Fibroblast of skin of right quadriceps (primary cell): Measurements from ENCODE around the gene TAS1R1.
A peak's percentile ranks its signal among the peaks of the same experiment; 100 is the strongest.
"Not testable (repeated sequence)": the region's sequence is repeated elsewhere in the genome, so short reads cannot be mapped to it uniquely, and the experiment has no call there.

ENCODE experiments used
- DNase-seq: peaks from one replicate; pipeline ENCODE4 v3.0.0-alpha.2; 2013

The TAS1R1 gene

DNA sequence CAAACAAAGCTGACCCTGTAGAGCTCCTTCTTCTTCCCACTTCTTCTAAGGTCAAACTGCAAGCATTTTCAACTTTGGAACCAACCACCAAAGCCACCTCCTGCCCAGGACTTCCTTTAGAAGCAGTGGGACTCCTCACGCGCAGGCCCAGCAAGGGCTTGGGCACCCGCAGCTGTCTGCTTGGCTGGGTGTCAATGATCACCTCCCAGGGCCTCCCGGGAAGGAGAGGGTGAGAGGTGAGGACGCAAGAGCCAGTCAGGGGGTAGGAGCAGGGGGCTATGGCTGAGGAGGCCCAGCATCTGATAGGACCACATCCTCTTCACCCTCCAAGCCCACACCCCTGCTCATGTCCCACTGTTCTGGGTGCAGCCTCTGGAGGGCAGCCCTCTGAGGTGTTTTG, 37.3 kb downstream of the TAS1R1 start:
- DNase-seq, result no peak

DNA sequence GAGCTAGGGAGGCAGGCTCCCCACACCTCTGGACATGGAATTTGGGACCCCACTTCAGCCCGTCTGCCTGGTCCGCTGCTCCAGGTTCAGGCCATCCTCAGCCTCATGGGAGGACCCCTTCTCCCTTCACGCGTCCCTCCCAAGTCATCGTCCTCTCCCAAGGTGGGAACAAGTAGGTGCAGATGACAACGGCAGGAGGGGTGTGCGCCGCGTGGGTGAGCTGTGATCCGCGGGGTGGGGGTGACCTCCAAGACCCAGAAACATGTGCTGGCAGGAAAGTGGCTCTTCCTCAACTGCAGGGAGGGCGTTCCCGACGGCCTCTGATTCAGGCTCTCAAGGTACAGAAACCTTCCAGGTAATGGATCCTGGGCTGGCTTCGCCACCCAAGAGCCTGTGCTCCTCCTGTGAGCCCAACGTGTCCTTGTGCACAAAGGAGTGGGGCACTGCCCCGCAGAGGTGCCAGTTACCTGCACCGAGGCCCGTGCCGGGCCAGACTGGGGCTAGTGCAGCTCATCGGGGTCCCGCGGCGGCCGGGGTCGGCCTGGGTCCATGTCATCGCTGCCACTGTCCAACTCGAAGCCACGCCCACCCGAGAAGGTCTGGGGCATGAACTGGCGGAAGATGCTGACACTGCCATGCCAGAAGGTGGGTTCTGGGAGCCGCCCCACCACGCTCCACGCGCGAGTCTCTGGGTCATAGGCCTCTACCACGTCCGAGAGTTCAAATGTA, 37.9 kb downstream of the TAS1R1 start:
- no peak for DNase-seq

DNA sequence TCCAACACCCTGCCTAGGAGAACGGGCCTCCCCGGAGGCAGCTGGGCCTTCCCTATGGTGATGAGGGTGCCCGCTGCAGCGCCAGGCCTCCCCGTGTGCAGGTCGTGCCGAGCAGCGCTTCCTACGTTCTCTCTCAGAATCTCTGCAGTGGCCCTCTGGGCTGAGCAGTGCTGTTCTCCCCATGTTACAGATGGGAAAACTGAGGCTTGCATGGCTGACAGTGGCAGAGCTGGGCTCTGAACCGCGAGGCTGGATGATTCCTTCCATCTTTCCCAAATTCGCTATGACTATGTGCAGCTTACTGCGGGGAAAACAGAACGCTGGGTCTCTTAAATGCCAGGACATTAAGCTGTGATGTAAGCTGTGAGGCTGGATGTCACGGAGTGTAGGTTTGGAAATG, 38.7 kb downstream of the TAS1R1 start:
- DNase-seq, result no peak

DNA sequence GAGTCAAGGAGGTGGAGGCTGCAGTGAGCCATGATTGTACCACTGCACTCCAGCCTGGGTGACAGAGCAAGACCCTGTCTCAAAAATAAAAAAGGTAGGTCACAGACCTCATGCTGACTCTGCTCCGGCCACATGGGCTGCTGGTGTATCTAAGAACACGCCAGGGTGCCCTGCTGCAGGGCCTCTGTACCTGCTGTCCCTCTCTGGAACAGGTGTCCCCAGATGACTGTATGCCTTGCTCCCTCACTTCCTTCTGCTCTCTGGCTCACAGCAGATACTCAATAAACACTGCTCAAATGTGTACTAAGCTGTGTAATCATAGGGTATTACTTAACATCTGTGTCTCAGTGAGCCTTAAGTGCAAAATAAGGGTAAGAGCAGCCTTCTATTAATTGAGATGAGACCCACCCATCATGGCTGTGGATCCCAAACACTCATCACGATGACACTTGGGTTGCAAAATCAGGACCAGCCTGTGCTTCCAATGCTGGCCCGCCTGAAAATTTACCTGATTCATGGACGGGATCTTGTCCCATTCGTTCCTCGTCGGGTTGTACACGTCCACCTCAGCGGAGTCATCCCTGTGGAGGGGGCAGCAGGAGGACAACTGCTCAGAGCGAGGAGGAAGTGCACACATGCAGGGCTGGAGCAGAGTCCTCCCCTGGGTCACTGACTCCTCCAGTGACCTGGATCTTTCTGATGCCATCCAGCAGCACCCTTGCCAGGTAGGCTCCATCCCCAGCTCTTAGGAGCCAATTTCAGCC, 40.1 kb downstream of the TAS1R1 start:
- DNase-seq, result no peak

DNA sequence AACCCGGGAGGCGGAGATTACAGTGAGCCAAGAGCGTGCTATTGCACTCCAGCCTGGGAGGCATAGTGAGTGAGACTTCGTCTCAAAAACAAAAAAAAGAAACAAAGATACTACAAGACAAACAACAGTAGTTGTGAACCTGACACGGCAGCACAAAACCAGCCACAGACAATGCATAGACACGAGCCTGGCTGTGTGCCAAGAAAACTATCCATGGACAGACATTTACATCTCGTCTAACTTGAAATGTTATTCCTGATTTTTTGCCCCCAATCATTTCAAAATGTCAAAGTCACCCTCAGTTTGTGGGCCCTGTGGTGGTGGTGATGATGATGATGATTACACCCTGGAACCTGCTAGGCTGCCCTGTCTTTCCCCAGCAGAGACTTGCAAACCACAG, 41.2 kb downstream of the TAS1R1 start:
- DNase-seq, result no peak

DNA sequence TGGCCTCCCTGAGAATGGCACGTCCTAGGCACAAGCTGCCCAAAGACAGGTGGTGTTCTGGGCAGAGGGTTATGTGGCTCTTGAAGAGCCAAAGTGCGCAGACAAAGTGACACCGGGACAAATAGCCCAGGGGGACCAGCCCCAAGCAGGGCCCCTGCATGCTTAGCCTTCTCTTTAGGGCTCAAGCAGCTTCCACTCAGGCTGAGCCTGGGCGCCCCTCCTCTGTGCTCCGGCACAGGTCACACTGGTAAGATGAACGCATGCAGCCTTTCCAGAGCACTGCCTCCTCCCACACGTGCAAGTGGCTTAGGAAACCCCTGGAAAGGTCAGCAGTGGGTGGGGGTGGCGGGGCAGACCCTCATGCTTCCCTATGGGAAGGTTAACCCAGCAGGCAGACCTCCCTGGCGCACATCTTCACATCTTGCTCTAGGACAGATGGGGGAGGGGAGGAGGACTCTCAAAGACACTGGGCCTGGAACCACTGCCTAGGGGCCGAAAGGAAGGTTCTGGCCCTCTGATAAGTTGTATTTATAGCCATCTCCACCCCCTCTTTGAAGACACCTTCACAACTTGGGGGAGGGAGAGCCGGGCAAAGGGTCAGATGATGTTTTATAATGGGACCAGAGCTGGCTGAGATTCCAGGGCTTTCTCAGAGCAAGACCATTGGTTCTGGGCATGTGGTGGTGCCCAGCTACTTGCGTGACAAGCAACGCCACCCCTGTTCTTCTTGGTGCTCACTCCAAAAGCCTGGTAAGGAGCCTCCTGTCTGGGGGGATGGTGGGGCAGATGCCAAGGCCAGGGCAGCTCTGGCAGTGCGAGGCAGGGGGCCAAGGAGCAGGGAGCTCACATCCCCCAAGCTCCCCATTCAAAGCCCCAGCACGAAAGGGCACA, 42.0 kb downstream of the TAS1R1 start:
- DNase-seq, result no peak

DNA sequence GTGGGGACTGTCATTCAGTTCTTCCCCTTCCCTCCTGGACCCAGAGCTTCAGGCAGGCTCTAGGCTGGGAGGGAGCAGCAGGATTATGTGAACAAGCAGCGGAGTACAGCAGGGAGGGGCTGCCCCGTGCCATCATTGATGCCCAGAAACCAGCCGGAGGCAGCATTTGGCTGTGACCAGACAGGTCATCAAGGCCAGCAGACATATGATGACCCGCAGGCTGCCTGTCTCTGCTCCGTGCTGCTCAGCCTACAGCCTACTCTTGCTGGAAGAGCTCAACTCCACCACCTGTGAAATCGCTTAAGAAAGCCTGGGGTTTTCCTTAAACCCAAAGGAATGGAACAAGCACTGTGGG, 42.6 kb downstream of the TAS1R1 start:
- no peak for DNase-seq

DNA sequence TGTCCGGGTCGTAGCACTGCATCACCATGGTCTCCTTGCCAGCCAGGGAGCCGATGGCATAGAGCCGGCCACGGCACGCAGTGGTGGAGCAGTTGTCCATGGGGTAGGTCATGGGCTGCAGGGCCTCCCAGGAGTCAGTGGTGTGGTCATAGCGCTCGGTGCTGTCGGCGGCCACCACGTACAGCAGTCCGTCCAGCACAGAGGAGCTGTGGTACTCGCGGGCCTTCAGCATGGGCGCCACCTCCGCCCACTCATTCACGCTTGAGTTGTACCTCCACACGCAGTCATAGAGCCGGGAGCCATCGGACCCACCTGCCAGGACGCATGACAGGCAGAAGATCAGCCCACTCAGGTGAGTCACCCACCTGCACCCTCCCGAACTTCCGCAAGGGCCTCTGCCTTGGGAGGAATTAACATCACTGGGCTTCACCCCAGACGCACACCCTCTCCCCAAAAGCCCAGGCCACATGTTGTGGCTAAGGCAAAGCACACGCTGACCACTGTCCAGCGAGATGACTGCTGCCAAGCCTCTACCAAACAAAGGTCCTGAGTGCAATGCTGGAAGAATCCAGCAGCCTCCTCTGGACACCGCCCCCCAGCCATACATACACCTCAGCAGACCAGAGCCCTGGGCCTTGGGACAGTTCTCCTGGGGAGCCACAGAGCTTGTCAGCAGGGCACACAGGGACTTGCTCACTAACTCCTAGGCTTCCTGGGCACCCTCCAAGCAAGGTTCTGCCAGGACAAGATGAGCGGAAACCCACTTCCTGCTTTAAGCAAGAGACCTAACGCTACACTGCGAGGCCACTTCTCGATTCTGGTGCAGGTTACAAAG, 44.3 kb downstream of the TAS1R1 start:
- DNase-seq, result no peak

DNA sequence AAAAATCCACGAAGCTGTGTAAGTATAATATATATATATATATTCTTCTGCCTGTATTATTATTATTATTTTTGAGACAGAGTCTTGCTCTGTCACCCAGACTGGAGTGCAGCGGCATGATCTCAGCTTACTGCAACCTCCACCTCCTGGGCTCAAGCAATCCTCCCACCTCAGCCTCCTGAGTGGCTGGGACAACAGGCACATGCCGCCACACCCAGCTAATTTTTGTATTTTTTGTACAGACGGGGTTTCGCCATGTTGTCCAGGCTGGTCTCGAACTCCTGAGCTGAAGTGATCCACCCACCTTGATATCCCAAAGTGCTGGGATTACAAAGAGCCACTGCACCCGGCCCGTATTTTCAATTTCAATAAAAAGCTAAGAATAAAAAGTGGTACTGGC, 44.9 kb downstream of the TAS1R1 start:
- not testable (repeated sequence) for DNase-seq

DNA sequence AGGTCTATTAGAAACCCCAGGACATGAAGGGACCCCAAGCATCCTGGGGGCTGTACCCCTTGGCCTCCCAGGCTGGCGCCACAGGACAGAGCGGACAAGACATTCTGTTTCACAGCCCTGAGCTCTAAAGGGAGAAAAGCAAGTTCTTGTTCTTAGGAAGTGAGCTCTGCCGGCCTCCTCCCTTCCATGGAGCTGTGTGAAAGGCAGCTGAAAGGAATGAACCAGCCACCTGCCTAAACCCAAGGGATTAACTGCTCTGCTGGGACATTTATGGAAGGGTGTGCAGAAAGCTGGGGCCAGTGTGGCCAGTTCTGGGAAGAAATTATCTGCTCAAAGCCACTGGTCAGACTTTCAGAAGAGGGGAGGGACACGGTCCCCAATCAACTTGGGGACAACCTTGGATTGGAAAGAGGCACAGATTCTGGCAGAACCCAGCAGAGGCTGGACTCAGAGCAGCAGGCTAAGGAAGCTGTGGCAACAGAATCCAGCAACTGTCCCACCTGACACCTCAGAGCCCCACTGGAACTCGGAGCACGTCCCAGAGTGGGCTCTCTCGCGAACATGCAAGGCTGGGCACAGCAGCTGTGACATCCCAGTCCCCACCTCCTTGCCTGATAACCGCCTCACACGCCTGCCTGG, 45.4 kb downstream of the TAS1R1 start:
- no peak for DNase-seq

DNA sequence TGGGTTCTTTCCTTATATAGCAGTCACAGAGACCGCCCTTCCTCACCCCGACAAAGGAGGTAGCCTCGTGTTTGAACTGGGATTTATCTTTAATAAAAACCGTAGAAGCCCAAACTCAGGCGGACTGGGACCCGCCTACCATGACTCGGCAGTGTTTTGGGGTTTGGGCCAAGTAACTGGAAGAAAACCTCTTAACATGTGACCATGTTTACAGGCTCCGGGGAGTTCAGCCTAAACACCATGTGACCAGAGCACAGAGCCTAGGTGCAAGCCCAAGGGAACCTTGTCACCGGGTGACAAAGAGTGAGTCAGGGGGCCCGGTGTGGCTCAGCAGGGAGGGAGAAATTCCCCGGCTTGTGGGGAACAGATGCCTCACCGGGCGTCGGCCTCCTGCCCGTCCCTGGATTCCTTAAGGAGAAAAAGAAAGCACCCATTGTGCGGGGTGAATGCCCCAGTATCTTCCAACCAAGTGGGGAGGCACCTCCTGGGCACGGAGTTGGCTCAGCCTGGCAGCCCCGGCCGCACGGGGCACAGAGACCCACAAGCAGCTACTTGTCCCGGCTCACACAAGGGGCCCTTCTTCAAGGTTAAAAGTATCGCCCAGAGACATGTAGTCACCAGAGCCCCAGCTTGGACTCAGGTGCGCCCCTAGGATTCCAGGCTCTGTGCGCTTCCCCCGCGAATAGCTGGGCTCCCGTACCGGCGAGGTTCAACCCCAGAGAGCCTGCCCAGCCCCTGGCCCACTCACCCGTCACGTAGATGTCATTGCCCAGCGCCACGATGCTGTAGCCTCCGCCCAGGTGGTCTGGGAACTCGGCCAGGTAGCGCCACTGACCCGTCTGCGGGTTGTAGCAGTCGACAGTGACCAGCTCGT, 46.2 kb downstream of the TAS1R1 start:
- DNase-seq, result peak; percentile 91

DNA sequence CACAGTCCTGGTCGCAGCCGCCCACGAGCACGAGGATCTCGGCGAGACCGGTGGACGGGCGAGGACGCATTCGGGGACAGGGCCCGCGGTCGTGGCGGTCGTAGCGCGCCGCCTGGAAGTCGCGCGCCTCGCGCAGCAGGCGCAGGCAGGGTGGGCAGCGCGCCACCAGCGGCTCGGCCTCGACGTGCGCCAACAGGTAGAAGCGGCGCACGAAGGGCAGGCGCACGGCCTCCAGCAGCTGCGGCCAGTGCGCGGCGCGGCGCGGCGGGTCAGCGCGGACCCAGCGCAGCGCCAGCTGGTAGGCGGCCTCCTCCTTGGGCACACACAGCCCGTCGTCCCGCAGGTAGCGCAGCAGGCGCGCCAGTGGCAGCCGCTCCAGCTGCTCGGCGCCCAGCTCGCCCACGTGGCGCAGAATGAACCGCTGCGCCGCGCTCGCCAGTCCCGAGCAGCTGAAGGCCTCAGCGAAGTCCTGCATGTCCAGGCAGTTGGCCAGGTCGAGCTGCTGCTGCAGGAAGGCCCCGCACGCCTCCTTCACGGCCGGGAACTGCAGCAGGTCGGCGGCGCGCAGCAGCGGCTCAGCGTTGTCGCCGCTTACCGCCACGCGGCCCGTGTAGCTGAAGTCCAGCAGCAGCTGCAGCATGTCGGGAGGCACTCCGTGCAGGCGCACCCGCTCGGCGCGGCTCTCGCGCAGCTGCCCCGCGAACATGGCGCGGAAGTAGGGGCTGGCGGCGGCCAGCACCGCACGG, 47.0 kb downstream of the TAS1R1 start:
- DNase-seq, result no peak

DNA sequence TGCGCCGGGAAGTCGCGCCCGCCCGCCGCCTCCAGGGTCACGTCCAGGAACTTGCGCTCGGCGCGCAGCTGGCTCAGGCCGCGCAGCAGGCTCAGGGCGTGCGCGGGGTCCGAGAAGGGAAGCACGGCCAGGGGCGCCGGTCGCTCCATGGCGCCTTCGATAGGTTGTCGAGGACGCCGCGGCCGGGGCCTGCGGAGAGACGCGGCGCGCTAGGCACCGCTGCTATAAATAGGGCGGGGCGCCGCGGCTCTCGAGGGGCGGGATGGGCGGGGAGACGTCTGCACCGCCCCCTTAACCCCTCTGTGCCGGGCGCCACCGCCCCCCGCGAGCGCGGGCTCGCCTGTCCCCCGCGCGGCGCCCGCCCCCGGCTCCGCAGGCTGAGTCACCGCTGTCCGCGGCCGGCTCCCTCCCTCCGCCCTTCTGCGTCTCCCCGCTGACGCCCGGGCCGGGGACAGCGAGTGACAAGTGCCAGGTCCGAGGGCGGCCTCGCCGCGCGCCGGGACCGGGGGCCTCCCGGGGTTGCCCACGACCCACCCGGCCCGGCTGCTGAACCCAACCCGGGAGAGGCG, 47.6 kb downstream of the TAS1R1 start, which contains the start of gene KLHL21:
Gene KLHL21, minus strand, starts transcription at position 201 of the 569 bp plus-strand sequence. Its CDS starts 52 bp downstream, at position 149.
- DNase-seq, result peak; percentile 92

DNA sequence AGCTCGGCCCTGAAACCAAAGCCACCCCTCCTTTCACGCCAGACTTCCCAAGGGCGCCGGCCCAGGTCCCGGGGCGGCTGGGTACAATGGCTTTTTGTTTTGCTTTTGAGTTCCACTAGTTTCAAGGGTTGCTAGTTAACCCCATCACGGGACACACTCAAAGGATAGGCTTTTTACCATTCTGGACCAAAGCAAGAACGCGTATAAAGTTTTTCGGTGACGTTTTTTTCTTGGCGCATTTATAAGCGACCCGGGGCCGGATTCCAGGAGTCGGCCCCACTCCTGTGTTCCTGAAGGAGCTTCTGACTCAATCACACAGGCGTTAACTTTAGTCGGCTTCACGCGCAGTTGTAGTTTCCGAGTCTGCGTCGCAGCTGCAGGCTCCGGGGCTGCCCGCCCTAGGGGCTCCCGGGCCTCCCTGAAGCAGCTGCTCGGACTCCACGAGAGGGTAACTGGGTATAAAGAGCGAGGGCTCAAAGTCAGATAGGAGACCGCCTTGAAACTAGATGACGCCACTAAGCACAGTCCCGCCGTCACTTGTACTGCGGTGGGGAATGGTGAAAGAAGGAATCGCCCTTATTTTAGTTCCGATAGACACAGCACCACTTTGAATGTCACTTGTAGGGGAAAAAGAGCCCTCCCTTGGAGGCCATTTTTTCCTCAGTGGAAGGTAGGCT, 48.3 kb downstream of the TAS1R1 start:
- DNase-seq, result peak; percentile 81

DNA sequence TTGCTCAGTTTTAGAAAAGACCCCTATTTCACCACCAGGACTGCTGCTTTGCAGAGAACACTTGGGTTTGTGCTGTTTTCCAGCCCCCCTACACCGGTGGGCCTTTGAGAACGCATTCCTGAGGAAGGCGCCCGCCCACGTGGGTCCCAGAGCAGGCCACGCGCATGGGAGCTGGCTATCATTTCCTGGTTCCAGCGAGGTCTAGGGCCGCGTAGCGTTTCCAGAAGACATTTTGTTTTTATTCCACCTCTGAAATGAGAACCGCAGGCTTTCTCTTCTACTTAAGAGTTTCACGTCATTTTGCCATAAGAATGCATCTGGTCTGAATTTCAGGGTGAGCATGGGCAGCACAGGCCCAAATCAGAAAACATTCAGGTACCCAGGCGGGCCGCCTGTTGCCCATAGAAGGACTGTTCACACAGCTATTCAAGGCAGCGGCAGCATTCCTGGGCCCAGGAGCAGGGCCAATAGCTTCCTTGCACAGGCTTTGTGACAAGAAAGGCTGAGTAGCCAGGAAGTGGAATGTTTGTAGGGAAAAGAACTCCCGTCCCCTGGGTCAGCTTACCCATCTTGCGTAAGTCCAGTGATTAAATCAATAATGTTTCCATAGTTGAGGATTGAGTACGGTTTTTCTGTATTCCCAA, 48.9 kb downstream of the TAS1R1 start:
- peak; percentile 88 for DNase-seq

DNA sequence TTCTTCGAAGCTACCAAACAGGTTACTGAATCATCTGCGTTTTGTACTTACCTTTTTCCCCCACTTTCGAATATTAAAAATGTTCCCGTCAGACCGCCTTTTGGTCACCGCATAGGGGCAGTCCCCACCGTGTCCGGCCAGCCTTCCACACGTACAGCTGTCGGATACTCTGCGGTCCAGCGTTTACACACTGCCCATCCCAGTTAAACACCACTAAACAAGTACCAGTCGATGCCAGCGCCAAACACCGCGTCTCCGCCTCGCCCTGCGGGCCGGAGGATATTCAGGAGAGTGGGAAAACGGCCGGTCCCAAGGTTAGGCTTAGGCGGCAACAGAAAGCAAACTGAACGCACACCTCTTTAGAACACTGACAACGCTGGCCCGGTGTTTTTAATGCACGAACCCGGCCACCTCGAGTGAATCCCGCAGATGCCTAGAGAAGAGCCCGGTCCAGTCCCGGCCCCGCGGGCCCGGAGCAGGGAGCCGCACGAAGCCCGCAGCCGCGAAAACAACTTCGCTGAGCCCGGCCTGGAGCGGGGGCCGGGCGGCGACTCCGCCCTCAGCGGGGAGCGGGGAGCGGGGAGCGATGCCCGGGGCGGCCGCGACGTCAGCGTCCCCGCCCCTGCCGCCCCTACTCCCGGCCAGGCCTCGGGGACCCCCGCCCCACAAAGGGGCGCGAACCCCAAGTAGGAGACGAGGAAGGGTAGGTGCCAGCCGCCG, 57.7 kb downstream of the TAS1R1 start:
- no peak for DNase-seq

DNA sequence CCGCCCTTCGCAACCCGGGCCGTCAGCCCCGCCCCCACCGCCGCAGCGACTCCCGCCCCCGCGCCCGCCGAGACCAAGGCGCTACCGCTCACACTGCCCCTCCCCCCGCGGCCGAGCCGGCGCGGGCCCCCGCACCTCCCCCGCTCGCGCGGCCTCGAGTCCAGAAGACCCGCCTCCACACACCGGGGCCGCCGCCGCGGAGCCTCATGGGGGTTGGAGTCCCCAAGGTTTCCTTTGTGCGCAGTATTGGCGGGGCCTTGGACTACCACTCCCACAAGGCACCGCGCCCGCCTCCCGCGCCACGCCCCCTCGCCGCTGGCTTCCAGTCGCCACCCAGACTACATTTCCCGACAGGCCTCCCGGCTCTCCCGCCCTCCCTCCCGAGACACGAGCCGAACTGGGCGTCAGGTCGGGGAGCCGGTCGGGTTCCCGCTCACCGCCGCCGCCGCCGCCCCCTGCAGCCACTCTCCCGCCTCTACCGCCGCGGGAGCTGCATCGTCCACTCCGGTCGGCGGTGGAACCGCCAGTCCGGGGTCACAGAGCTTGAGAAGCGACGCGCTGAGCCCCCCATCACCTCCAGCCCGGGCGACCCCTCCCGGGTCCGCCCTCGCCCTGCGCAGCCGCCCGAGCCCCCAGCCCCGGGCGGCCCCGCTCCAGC, 58.4 kb downstream of the TAS1R1 start, which contains the start of gene PHF13:
Gene PHF13, plus strand, starts transcription at position 371 of the 658 bp plus-strand sequence. CDS start 336 bp downstream, outside the sequence.
- DNase-seq, result peak; percentile 100
